ENCODE measurements around the gene CLSTN3.

GRCh38 chr12:7176595-7176994, 46.4 kb downstream of the CLSTN3 start:
- TF ChIP-seq, protein P1, sequence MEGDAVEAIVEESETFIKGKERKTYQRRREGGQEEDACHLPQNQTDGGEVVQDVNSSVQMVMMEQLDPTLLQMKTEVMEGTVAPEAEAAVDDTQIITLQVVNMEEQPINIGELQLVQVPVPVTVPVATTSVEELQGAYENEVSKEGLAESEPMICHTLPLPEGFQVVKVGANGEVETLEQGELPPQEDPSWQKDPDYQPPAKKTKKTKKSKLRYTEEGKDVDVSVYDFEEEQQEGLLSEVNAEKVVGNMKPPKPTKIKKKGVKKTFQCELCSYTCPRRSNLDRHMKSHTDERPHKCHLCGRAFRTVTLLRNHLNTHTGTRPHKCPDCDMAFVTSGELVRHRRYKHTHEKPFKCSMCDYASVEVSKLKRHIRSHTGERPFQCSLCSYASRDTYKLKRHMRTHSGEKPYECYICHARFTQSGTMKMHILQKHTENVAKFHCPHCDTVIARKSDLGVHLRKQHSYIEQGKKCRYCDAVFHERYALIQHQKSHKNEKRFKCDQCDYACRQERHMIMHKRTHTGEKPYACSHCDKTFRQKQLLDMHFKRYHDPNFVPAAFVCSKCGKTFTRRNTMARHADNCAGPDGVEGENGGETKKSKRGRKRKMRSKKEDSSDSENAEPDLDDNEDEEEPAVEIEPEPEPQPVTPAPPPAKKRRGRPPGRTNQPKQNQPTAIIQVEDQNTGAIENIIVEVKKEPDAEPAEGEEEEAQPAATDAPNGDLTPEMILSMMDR (IDR thresholded peaks at IDR 0.05) = no peak
- TF ChIP-seq POLR2A (IDR thresholded peaks at IDR 0.05) = no peak
